Liver (tissue), 9 donors: ENCODE data around the gene C18orf54. TPM values are rescaled to one million over a fixed set of nuclear protein-coding genes. Genes with fewer than 3 reads are reported as not detected.

Experiments used
- DNase-seq: peaks from one replicate; pipeline ENCODE4 v3.0.0-alpha.2; 2017; ENCODE audit warnings: low spot score
- H3K27ac ChIP-seq, 2 donors: one replicate each; pipeline ENCODE4 v1.7.0; 2013; ENCODE audit warnings: inconsistent platforms in 2 of 2, low read length in 2 of 2, control low read depth in 1 of 2, low read depth in 1 of 2, mild to moderate bottlenecking in 1 of 2
- H3K27me3 ChIP-seq, 4 donors: one replicate each; pipeline versions ENCODE4 v1.6.1 to v1.7.0; 2013; ENCODE audit warnings: low read length in 3 of 4, inconsistent platforms in 1 of 4, mild to moderate bottlenecking in 1 of 4, moderate library complexity in 1 of 4; ENCODE audit not compliant: control insufficient read depth in 4 of 4, insufficient read depth in 4 of 4
- H3K36me3 ChIP-seq, 4 donors: one replicate each; pipeline versions ENCODE4 v1.6.1 to v1.7.0; 2013; ENCODE audit warnings: low read length in 3 of 4, mild to moderate bottlenecking in 3 of 4, low read depth in 1 of 4, moderate library complexity in 1 of 4; ENCODE audit not compliant: control insufficient read depth in 4 of 4, insufficient read depth in 3 of 4
- H3K4me1 ChIP-seq, 4 donors: one replicate each; pipeline versions ENCODE4 v1.6.1 to v1.7.0; 2013; ENCODE audit warnings: low read length in 3 of 4, mild to moderate bottlenecking in 3 of 4, moderate library complexity in 1 of 4; ENCODE audit not compliant: control insufficient read depth in 4 of 4, insufficient read depth in 4 of 4
- H3K4me3 ChIP-seq, 3 donors: one replicate each; pipeline versions ENCODE4 v1.6.1 to v1.7.0; 2013; ENCODE audit warnings: low read length in 3 of 3, control low read depth in 1 of 3, low read depth in 1 of 3, mild to moderate bottlenecking in 1 of 3
- H3K9ac ChIP-seq, 2 donors: one replicate each; pipeline ENCODE4 v1.7.0; 2013; ENCODE audit warnings: low read length in 2 of 2, mild to moderate bottlenecking in 2 of 2, moderate library complexity in 2 of 2, control low read depth in 1 of 2, low read depth in 1 of 2
- H3K9me3 ChIP-seq, 4 donors: one replicate each; pipeline versions ENCODE4 v1.6.1 to v1.7.0; 2013; ENCODE audit warnings: low read length in 3 of 4; ENCODE audit not compliant: control insufficient read depth in 4 of 4
- EGR1 ChIP-seq, 2 donors: IDR thresholded peaks; 2 replicates each; pipeline ENCODE4 v1.6.1; 2016 to 2018; ENCODE audit warnings: antibody characterized with exemption in 2 of 2, low read depth in 2 of 2
- FOXA1 ChIP-seq: IDR thresholded peaks from 2 replicates; pipeline ENCODE4 v1.6.1; 2016; ENCODE audit warnings: antibody characterized with exemption
- FOXA2 ChIP-seq: IDR thresholded peaks from 2 replicates; pipeline ENCODE4 v1.6.1; 2016; ENCODE audit warnings: antibody characterized with exemption
- GABPA ChIP-seq, 2 donors: IDR thresholded peaks in 1 of 2; conservative IDR thresholded peaks in 1 of 2; 2 replicates each; pipeline ENCODE4 v1.6.1; 2016; ENCODE audit warnings: antibody characterized with exemption in 2 of 2, mild to moderate bottlenecking in 1 of 2, moderate library complexity in 1 of 2
- HNF4A ChIP-seq, 2 donors: conservative IDR thresholded peaks; 2 replicates each; pipeline ENCODE4 v1.6.1; 2016; ENCODE audit warnings: antibody characterized with exemption in 2 of 2, mild to moderate bottlenecking in 2 of 2
- HNF4G ChIP-seq: IDR thresholded peaks from 2 replicates; pipeline ENCODE4 v1.6.1; 2016; ENCODE audit warnings: antibody characterized with exemption
- JUND ChIP-seq, 2 donors: IDR thresholded peaks; 2 replicates each; pipeline ENCODE4 v1.6.1; 2016; ENCODE audit warnings: antibody characterized with exemption in 2 of 2
- NR2F2 ChIP-seq: IDR thresholded peaks from 2 replicates; pipeline ENCODE4 v1.6.1; 2016; ENCODE audit warnings: antibody characterized with exemption
- RAD21 ChIP-seq, 2 donors: IDR thresholded peaks; 2 replicates each; pipeline ENCODE4 v1.6.1; 2016; ENCODE audit warnings: antibody characterized with exemption in 2 of 2, mild to moderate bottlenecking in 2 of 2
- RXRA ChIP-seq, 2 donors: IDR thresholded peaks; 2 replicates each; pipeline ENCODE4 v1.6.1; 2017 to 2018; ENCODE audit warnings: antibody characterized with exemption in 2 of 2, mild to moderate bottlenecking in 1 of 2
- TAF1 ChIP-seq: conservative IDR thresholded peaks from 2 replicates; pipeline ENCODE4 v1.6.1; 2016; ENCODE audit warnings: antibody characterized with exemption, mild to moderate bottlenecking
- YY1 ChIP-seq: IDR thresholded peaks from 2 replicates; pipeline ENCODE4 v1.6.1; 2016; ENCODE audit warnings: antibody characterized with exemption, mild to moderate bottlenecking
- ZBTB33 ChIP-seq: IDR thresholded peaks from 2 replicates; pipeline ENCODE4 v1.6.1; 2016; ENCODE audit warnings: antibody characterized with exemption
- WGBS: extraction: QIAGEN DNeasy Blood & Tissue Kit; methylation state at CpG from one replicate; pipeline ENCODE4 v1.1.7; 2013; 5-methylcytosine and 5-hydroxymethylcytosine counted together
- polyA plus RNA-seq, 2 donors: library from polyadenylated mRNA; stranded (reverse) in 1 of 2; unstranded in 1 of 2; fragments of 200-250 nt in 1 of 2; fragments of >200 nt in 1 of 2; fragmentation: Nextera tagmentation in 1 of 2; extraction: Ambion mirVana in 1 of 2; gene quantifications; one replicate each; pipeline versions ENCODE4 v1.2.1 to v1.2.3, GENCODE V29; 2013 to 2015
- total RNA-seq, 2 donors: library from RNA; depleted of rRNA; stranded (reverse); fragments of >200 nt; gene quantifications; one replicate each; pipeline ENCODE4 v1.2.3, GENCODE V29; 2014
- TF ChIP-seq, protein P1 (sequence below): IDR thresholded peaks from 2 replicates; pipeline ENCODE4 v1.6.1; 2016; ENCODE audit warnings: antibody characterized with exemption
- TF ChIP-seq, protein P2 (sequence below): fragments of 150-350 bp; IDR thresholded peaks from 2 replicates; pipeline ENCODE4 v1.5.1; 2017; ENCODE audit warnings: improper control_type of control experiment, low read depth, low read length; ENCODE audit not compliant: missing input control
- TF ChIP-seq, protein P3 (sequence below): IDR thresholded peaks from 2 replicates; pipeline ENCODE4 v1.6.1; 2016; ENCODE audit warnings: antibody characterized with exemption
- TF ChIP-seq, protein P4 (sequence below): IDR thresholded peaks from 2 replicates; pipeline ENCODE4 v1.6.1; 2016; ENCODE audit warnings: antibody characterized with exemption, mild to moderate bottlenecking
- donor health status: healthy.
- donor health status: healthy.
- donor health status: healthy.
- donor health status: healthy.
- donor health status: healthy.

Gene C18orf54
- total and polyA plus RNA-seq, 4 donors, result 0.21 to 4.9 (median 0.33) TPM

GRCh38 chr18:54416436-54416835 lies 58.7 kb downstream of the C18orf54 start:
- Histone ChIP-seq H3K4me1 (no peaks in the 10 kb centered on the region), H3K27me3 (no peaks in the 10 kb centered on the region), H3K4me3 (no peak overlapping the region), H3K9me3 (no peaks in the 10 kb centered on the region), H3K9ac (no peak overlapping the region), H3K36me3 (no peaks in the 10 kb centered on the region), H3K27ac (no peak overlapping the region)
- DNase-seq, result no peak
- TF ChIP-seq YY1, result no peak
- no peak for TF ChIP-seq TAF1
- TF ChIP-seq, protein P1, sequence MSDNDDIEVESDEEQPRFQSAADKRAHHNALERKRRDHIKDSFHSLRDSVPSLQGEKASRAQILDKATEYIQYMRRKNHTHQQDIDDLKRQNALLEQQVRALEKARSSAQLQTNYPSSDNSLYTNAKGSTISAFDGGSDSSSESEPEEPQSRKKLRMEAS, result no peak
- 73% methylated on average over 3 of the region's 3 CpGs for WGBS

- 40% methylated on average over 2 of the region's 2 CpGs for WGBS
- no peaks in the 10 kb centered on the region for H3K36me3 ChIP-seq
Observed at GRCh38 chr18:54423831-54424230, 66.1 kb downstream of the C18orf54 start.

More at GRCh38 chr18:54423831-54424230, 66.1 kb downstream of the C18orf54 start:
- no peak for DNase-seq
- TF ChIP-seq RAD21 (IDR thresholded peaks at IDR 0.05), result no peak
- no peak for TF ChIP-seq YY1
- no peak for TF ChIP-seq FOXA1
- no peak for TF ChIP-seq ZBTB33
- TF ChIP-seq, protein P1, result no peak
- TF ChIP-seq HNF4A (conservative IDR thresholded peaks at IDR 0.05), result no peak
- TF ChIP-seq JUND (IDR thresholded peaks at IDR 0.05), result no peak
- TF ChIP-seq NR2F2, result no peak
- TF ChIP-seq RXRA (IDR thresholded peaks at IDR 0.05), result no peak
- TF ChIP-seq EGR1 (IDR thresholded peaks at IDR 0.05; ENCODE audit: low read depth in 2 of 2), result no peak
- TF ChIP-seq, protein P2, sequence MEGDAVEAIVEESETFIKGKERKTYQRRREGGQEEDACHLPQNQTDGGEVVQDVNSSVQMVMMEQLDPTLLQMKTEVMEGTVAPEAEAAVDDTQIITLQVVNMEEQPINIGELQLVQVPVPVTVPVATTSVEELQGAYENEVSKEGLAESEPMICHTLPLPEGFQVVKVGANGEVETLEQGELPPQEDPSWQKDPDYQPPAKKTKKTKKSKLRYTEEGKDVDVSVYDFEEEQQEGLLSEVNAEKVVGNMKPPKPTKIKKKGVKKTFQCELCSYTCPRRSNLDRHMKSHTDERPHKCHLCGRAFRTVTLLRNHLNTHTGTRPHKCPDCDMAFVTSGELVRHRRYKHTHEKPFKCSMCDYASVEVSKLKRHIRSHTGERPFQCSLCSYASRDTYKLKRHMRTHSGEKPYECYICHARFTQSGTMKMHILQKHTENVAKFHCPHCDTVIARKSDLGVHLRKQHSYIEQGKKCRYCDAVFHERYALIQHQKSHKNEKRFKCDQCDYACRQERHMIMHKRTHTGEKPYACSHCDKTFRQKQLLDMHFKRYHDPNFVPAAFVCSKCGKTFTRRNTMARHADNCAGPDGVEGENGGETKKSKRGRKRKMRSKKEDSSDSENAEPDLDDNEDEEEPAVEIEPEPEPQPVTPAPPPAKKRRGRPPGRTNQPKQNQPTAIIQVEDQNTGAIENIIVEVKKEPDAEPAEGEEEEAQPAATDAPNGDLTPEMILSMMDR, result no peak
- no peak for TF ChIP-seq FOXA2
- TF ChIP-seq, protein P3, sequence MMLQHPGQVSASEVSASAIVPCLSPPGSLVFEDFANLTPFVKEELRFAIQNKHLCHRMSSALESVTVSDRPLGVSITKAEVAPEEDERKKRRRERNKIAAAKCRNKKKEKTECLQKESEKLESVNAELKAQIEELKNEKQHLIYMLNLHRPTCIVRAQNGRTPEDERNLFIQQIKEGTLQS, result no peak
- TF ChIP-seq GABPA (IDR thresholded peaks at IDR 0.05 in 1 of 2, conservative IDR thresholded peaks at IDR 0.05 in 1 of 2), result no peak
- TF ChIP-seq, protein P4, sequence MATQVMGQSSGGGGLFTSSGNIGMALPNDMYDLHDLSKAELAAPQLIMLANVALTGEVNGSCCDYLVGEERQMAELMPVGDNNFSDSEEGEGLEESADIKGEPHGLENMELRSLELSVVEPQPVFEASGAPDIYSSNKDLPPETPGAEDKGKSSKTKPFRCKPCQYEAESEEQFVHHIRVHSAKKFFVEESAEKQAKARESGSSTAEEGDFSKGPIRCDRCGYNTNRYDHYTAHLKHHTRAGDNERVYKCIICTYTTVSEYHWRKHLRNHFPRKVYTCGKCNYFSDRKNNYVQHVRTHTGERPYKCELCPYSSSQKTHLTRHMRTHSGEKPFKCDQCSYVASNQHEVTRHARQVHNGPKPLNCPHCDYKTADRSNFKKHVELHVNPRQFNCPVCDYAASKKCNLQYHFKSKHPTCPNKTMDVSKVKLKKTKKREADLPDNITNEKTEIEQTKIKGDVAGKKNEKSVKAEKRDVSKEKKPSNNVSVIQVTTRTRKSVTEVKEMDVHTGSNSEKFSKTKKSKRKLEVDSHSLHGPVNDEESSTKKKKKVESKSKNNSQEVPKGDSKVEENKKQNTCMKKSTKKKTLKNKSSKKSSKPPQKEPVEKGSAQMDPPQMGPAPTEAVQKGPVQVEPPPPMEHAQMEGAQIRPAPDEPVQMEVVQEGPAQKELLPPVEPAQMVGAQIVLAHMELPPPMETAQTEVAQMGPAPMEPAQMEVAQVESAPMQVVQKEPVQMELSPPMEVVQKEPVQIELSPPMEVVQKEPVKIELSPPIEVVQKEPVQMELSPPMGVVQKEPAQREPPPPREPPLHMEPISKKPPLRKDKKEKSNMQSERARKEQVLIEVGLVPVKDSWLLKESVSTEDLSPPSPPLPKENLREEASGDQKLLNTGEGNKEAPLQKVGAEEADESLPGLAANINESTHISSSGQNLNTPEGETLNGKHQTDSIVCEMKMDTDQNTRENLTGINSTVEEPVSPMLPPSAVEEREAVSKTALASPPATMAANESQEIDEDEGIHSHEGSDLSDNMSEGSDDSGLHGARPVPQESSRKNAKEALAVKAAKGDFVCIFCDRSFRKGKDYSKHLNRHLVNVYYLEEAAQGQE, result no peak
- TF ChIP-seq HNF4G, result no peak
- no peak overlapping the region for H3K27ac ChIP-seq
- H3K9me3 ChIP-seq, result no peaks in the 10 kb centered on the region
- peaks cover 0 to 3% (median 0%) of the 10 kb centered on the region in 4 donors for H3K27me3 ChIP-seq
- H3K4me1 ChIP-seq, result no peaks in the 10 kb centered on the region
- no peak overlapping the region for H3K9ac ChIP-seq
- no peak overlapping the region for H3K4me3 ChIP-seq
